HEK293T (cell line): ENCODE results near the gene TMEM130.
"Not testable (repeated sequence)": the region's sequence is repeated elsewhere in the genome, so short reads cannot be mapped to it uniquely, and the experiment has no call there.

Source experiments
- CTCF ChIA-PET: fragments of 350-600 bp; formaldehyde crosslinking; extraction: SDS; loops from one replicate; lab custom pipeline; 2021; ENCODE audit warnings: antibody characterized with exemption, inconsistent platforms; lab: Yijun Ruan, JAX
- POLR2A ChIA-PET: fragments of 350-600 bp; formaldehyde crosslinking; extraction: SDS; loops from one replicate; lab custom pipeline; 2020; ENCODE audit warnings: antibody characterized with exemption, inconsistent platforms; lab: Yijun Ruan, JAX
- DNase-seq: peaks from one replicate; pipeline ENCODE4 v3.0.0; 2012; ENCODE audit warnings: mixed read lengths; ENCODE audit errors: extremely low spot score
- ARNT ChIP-seq: fragments of 450-650 bp; IDR thresholded peaks from 2 replicates; pipeline ENCODE4 v1.6.1; 2017; ENCODE audit warnings: mild to moderate bottlenecking
- BHLHE40 ChIP-seq: fragments of 450-650 bp; IDR thresholded peaks from 2 replicates; pipeline ENCODE4 v1.6.1; 2016; ENCODE audit warnings: mild to moderate bottlenecking, moderate library complexity, borderline replicate concordance
- CTBP1 ChIP-seq: fragments of 450-650 bp; IDR thresholded peaks from 2 replicates; pipeline ENCODE4 v1.6.1; 2016; ENCODE audit warnings: borderline replicate concordance
- ELF4 ChIP-seq: fragments of 450-650 bp; IDR thresholded peaks from 2 replicates; pipeline ENCODE4 v1.6.1; 2017; ENCODE audit warnings: antibody characterized with exemption
- FOXA1 ChIP-seq: fragments of 450-650 bp; IDR thresholded peaks from 2 replicates; pipeline ENCODE4 v1.6.1; 2016; ENCODE audit warnings: mild to moderate bottlenecking
- FOXK2 ChIP-seq: fragments of 450-650 bp; IDR thresholded peaks from 2 replicates; pipeline ENCODE4 v1.6.1; 2016; ENCODE audit warnings: mild to moderate bottlenecking
- FOXM1 ChIP-seq: fragments of 450-650 bp; IDR thresholded peaks from 2 replicates; pipeline ENCODE4 v1.6.1; 2017; ENCODE audit warnings: mild to moderate bottlenecking, borderline replicate concordance
- HDGF ChIP-seq: fragments of 450-650 bp; IDR thresholded peaks from 2 replicates; pipeline ENCODE4 v1.6.1; 2017; ENCODE audit warnings: antibody characterized with exemption, borderline replicate concordance
- L3MBTL2 ChIP-seq: fragments of 450-650 bp; conservative IDR thresholded peaks from 2 replicates; pipeline ENCODE4 v1.6.1; 2016; ENCODE audit warnings: mild to moderate bottlenecking
- LEF1 ChIP-seq: fragments of 450-650 bp; IDR thresholded peaks from 2 replicates; pipeline ENCODE4 v1.6.1; 2017; ENCODE audit warnings: mild to moderate bottlenecking, borderline replicate concordance
- NFRKB ChIP-seq: fragments of 450-650 bp; IDR thresholded peaks from 2 replicates; pipeline ENCODE4 v1.6.1; 2016; ENCODE audit warnings: mild to moderate bottlenecking, moderate library complexity
- SP1 ChIP-seq: fragments of 450-650 bp; IDR thresholded peaks from 2 replicates; pipeline ENCODE4 v1.6.1; 2017
- SUZ12 ChIP-seq: fragments of 450-650 bp; IDR thresholded peaks from 2 replicates; pipeline ENCODE4 v1.6.1; 2016; ENCODE audit warnings: mild to moderate bottlenecking
- TARDBP ChIP-seq: fragments of 450-650 bp; IDR thresholded peaks from 2 replicates; pipeline ENCODE4 v1.6.1; 2016
- ZNF384 ChIP-seq: fragments of 450-650 bp; IDR thresholded peaks from 2 replicates; pipeline ENCODE4 v1.6.1; 2016
- TF ChIP-seq, protein P1 (sequence below): fragments of 450-650 bp; IDR thresholded peaks from 2 replicates; pipeline ENCODE4 v1.6.1; 2016

The TMEM130 gene

DNA sequence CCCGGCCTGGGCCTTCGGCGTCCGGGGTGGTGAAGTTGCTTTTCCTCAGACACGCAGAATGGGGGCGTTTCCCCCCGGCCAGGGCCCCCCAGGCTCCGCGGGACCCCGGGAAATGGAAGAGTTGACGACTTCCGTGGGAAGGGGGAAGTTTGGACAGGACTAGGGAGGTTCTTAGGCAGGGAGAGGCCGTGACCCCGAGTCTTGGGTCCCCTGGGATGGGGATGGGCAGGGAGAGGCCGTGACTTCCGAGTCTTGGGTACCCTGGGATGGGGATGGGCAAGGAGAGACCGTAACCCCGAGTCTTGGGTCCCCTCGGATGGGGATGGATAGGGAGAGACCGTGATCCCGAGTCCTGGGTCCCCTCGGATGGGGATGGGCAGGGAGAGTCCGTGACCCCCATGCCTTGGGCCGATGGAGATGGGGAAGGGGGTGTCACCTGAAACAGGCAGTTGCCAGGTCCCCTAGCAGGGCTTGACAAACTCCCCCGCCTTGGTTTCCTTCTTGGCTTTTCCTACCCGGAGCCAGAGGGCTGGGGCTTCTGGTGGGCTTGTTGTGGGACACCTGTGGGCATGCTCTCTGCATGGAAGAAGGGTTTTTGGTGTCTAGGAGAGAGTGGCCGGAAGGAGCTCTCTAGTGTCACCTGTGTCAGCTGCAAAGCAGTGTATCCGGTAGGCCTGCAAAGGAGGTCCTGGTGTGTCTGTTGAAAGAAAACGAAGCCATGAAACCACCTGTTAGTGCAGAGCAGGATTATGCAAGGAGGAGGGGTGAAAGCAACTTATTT is 9.6 kb upstream of the TMEM130 start:
- CTCF ChIA-PET, result interaction anchor here (0.6 to 1.3 kb wide), 5 partner anchors 8 to 462 kb away, joined by 3 to 7 read pairs (median 5); no protein-coding TSS in a partner anchor
- POLR2A ChIA-PET, result interaction anchor here (0.7 to 1.2 kb wide), 4 partner anchors 8 to 26 kb away, joined by 3 to 4 read pairs (median 3); partner anchors contain the start of gene TMEM130
- TF ChIP-seq NFRKB, result no peak
- TF ChIP-seq HDGF, result no peak
- TF ChIP-seq SP1, result no peak
- no peak for TF ChIP-seq ZNF384
- no peak for TF ChIP-seq FOXM1
- TF ChIP-seq SUZ12, result no peak
- no peak for TF ChIP-seq BHLHE40
- no peak for TF ChIP-seq FOXA1
- peak; percentile 46 for DNase-seq

DNA sequence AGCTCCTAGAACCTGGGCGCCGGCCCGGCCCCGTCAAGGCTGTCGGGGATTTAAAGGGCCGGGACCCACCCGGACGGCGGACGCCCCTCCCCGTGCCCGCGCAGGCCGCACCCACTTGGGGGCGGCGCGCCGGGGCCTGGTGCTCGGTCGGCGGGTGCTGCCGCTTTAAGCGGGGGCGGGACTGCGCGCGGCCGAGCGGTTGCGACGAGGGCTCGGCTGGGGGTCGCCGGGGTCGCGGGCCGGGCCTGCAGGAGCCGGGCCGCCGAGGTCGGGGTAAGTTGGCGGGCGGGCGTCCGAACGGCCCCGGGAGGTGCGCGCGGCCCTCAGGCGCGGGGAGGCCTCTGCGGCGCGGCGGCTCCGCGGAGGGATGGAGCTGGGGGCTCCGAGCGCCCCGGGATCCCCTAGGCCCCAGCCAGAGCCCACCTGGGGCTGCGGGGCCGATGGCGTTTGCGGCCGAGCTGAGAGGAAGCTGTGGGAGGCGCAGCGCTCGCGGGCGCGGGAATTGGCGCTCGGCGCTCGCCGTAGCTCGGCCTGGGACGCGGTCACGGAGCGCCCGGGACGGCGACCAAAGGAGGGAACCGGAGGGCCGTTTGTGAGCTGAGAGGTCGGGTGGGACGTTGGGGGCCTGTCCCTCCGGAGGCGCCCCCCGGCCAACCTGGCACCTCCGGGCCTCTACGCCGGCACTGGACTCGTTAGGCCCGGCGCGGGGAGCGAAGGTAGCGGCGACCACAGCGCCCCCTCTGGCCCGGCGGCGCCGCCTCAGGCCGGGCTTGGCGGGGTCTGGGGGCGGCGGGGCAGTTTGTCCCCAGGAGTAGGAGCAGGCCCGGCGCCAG is 8.8 kb upstream of the TMEM130 start, which contains the start of gene TRRAP:
TRRAP (plus strand) TSS at position 168 of the 833 bp plus-strand sequence. CDS start 2,619 bp downstream, outside the sequence.
- TF ChIP-seq LEF1 (peak; percentile 28; the same call in 1 of the 2 replicates), FOXM1 (no peak), NFRKB (no peak), FOXA1 (no peak), SP1 (no peak), TARDBP (no peak), ELF4 (no peak; the same call in 1 of the 2 replicates)
- ChIA-PET CTCF (interaction anchor here (0.6 to 1.3 kb wide), 4 partner anchors 9 to 49 kb away, joined by 4 to 7 read pairs (median 4); no protein-coding TSS in a partner anchor), POLR2A (interaction anchor here (0.7 to 1.3 kb wide), 7 partner anchors 9 to 642 kb away, joined by 3 to 4 read pairs (median 3); partner anchors contain the start of gene TMEM130)
- DNase-seq, result peak; percentile 84

DNA sequence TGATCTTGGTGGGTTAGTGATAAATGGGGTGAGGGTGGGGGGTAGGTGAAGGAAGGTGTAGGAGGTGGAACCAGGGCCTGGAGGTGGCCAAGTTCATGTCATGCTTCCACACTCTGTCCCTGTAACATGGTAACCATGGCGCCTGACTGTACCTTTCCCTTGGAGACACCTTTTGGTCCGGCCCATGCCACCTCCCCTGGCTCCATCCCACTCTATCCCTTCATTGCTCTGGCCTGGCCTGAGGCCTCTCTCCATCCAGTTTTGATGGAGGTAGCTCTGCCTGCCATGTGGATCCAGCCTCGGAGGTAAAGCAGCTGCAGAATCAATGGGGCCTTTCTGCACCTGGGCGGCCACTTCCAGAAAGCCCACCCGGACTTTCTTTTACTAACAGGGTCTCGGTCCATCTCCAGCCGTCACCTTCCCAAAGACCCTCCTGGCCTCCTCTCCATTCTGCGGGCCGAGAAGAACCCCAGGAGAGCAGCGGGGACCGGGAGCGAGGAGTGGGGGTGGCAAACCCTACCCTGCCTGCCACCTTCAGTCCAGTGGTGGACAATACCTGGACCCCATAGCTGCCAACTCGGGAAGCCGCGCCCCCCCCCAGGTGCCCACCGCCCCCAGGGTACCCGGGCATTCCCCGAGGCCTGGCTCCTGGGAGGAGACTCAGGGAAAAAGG is 8.0 kb upstream of the TMEM130 start:
- POLR2A ChIA-PET, result interaction anchor here (0.7 to 1.3 kb wide), 6 partner anchors 11 to 641 kb away, joined by 3 to 4 read pairs (median 3); no protein-coding TSS in a partner anchor
- CTCF ChIA-PET, result interaction anchor here (1.0 to 1.3 kb wide), 2 partner anchors 10 to 36 kb away, joined by 4 to 5 read pairs; no protein-coding TSS in a partner anchor
- TF ChIP-seq LEF1, result no peak
- no peak for TF ChIP-seq L3MBTL2
- no peak for TF ChIP-seq ZNF384
- TF ChIP-seq CTBP1, result no peak
- TF ChIP-seq BHLHE40, result no peak
- TF ChIP-seq SUZ12, result no peak
- TF ChIP-seq, protein P1, sequence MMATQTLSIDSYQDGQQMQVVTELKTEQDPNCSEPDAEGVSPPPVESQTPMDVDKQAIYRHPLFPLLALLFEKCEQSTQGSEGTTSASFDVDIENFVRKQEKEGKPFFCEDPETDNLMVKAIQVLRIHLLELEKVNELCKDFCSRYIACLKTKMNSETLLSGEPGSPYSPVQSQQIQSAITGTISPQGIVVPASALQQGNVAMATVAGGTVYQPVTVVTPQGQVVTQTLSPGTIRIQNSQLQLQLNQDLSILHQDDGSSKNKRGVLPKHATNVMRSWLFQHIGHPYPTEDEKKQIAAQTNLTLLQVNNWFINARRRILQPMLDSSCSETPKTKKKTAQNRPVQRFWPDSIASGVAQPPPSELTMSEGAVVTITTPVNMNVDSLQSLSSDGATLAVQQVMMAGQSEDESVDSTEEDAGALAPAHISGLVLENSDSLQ, result no peak
- TF ChIP-seq HDGF, result no peak
- TF ChIP-seq FOXA1, result no peak
- DNase-seq, result no peak

DNA sequence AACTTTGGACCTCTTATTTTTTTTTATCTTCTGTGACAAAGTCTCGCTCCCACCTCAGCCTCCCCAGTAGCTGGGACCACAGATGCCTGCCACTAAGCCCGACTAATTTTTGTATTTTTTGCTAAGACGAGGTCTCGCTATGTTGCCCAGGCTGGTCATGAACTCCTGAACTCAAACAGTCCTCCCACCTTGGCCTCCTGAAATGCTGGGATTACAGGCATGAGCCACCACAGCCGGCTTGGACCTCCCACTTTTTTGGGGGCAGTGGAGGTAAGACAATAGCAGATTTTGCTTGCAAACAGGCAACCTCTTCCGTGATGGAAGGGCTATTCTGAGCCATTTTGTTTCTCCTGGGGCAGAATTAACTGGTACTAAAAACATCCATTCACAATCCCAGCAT is 7.3 kb upstream of the TMEM130 start:
- POLR2A ChIA-PET, result no interaction called here
- no peak for DNase-seq
- no peak for TF ChIP-seq SP1
- TF ChIP-seq NFRKB, result no peak
- TF ChIP-seq, protein P1, result no peak
- no peak for TF ChIP-seq LEF1
- TF ChIP-seq ZNF384, result no peak
- no peak for TF ChIP-seq HDGF
- CTCF ChIA-PET, result no interaction called here

DNA sequence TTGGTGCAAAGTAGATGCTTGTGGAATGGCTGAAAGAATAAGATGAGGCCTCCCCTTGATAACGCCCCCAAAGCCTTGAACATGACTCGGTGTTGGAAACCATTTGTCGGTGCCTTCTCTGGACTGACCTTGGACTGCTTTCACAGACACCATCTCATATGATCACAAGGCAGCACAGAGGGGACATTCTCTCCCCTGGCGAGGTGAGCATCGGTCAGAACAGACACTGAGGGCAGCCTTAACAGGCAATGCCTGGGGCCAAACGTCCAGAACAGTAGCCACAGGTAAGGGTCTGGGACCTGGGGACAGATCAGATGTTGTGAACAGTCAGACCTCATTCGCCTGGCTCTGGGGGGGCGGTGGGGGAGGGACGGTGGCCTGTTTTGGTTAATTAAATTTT is 5.7 kb upstream of the TMEM130 start:
- ChIA-PET CTCF (no interaction called here), POLR2A (no interaction called here)
- no peak for DNase-seq
- no peak for TF ChIP-seq HDGF
- no peak for TF ChIP-seq LEF1
- TF ChIP-seq BHLHE40, result no peak

DNA sequence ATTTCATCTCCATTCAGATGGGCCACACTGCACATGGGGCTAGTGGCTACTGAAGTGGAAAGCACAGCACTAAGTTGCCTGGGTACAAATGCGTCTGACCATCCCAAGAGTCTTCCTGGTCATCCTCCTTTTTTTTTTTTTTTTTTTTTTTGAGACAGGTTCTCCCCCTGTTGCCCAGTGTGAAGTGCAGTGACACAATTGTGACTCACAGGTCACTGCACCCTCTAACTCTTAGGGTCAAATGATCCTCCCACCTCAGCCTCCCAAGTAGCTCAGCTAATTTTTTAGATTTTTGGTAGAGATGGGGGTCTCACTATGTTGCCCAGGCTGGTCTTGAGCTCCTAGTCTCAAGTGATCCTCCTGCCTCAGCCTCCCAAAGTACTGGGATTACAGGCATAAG is 5.1 kb upstream of the TMEM130 start:
- DNase-seq, result no peak
- ChIA-PET CTCF (no interaction called here), POLR2A (no interaction called here)
- no peak for TF ChIP-seq CTBP1
- TF ChIP-seq L3MBTL2, result no peak
- no peak for TF ChIP-seq SP1
- no peak for TF ChIP-seq SUZ12
- TF ChIP-seq TARDBP, result no peak
- TF ChIP-seq ARNT, result no peak
- no peak for TF ChIP-seq NFRKB
- TF ChIP-seq HDGF, result no peak
- TF ChIP-seq, protein P1, result no peak
- TF ChIP-seq FOXM1, result no peak
- TF ChIP-seq BHLHE40, result no peak
- no peak for TF ChIP-seq FOXA1
- TF ChIP-seq ELF4, result no peak
- no peak for TF ChIP-seq FOXK2
- TF ChIP-seq LEF1, result no peak
- TF ChIP-seq ZNF384, result no peak

DNA sequence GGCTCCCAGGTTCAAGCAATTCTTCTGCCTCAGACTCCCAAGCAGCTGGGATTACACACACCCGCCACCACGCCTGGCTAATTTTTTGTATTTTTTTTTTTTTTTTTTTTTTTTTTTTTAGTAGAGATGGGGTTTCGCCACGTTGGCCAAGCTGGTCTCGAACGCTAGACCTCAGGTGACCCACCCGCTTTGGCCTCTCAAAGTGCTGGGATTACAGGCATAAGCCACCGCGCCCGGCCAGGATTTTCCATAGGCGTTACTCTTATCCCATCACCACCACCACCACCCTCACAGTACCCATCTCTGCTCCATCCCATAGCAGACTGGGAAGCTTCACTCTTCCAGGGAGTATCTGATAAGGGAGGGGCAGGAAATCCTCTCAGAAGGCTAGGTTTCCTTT is 3.8 kb upstream of the TMEM130 start:
- POLR2A ChIA-PET, DNase-seq: not testable (repeated sequence)
- CTCF ChIA-PET, result interaction anchor here (0.7 kb wide), 1 partner anchor 34 kb away, joined by 3 read pairs; no protein-coding TSS in a partner anchor
